ENCODE results near the gene ZMYM2.

ZMYM2 gene

GRCh38 chr13:20137875-20138274 lies 179.3 kb downstream of the ZMYM2 start:
- DNase-seq: no peak

GRCh38 chr13:20140487-20140886 lies 182.0 kb downstream of the ZMYM2 start:
- DNase-seq: no peak

All from CD4-positive, alpha-beta T cell treated with Interleukin-15 for 1 hour (primary cell).